Natural killer cell (primary cell): ENCODE results near the gene PTK7. TPM values are rescaled to one million over a fixed set of nuclear protein-coding genes. Genes with fewer than 3 reads are reported as not detected.

Source experiments
- ATAC-seq, 3 donors: fragments of 150-1000 bp in 2 of 3; fragments of 200-7000 bp in 1 of 3; cut with Tn5 transposase; 1 replicate in 1 of 3; 2 replicates in 2 of 3; pipeline ENCODE4 v1.10.0; 2021; ENCODE audit warnings: mild to moderate bottlenecking in 2 of 3, moderate library complexity in 2 of 3
- DNase-seq, 2 donors: peaks; one replicate each; pipeline versions ENCODE4 v3.0.0 to v3.0.0-alpha.2; 2013 to 2021; ENCODE audit warnings: mixed read lengths in 1 of 2
- H3K27ac ChIP-seq: one replicate; pipeline ENCODE4 v1.5.1; 2013; ENCODE audit warnings: mild to moderate bottlenecking, low read length
- H3K27me3 ChIP-seq: one replicate; pipeline ENCODE4 v1.6.1; 2013; ENCODE audit warnings: low read length; ENCODE audit not compliant: control insufficient read depth, insufficient read depth
- H3K36me3 ChIP-seq: one replicate; pipeline ENCODE4 v1.6.1; 2013; ENCODE audit warnings: low read length; ENCODE audit not compliant: control insufficient read depth, insufficient read depth
- H3K4me1 ChIP-seq: one replicate; pipeline ENCODE4 v1.6.1; 2013; ENCODE audit warnings: low read length; ENCODE audit not compliant: control insufficient read depth, insufficient read depth
- H3K4me3 ChIP-seq: one replicate; pipeline ENCODE4 v1.5.1; 2013; ENCODE audit warnings: low read length
- H3K9me3 ChIP-seq: one replicate; pipeline ENCODE4 v1.6.1; 2013; ENCODE audit warnings: low read length; ENCODE audit not compliant: control insufficient read depth, insufficient read depth
- H3K27ac Mint-ChIP-seq, 2 donors: one replicate each; pipeline ENCODE4 v1.8.0; 2022; ENCODE audit warnings: mild to moderate bottlenecking in 2 of 2, mixed read lengths in 2 of 2, moderate library complexity in 1 of 2
- H3K27me3 Mint-ChIP-seq, 2 donors: one replicate each; pipeline ENCODE4 v1.8.0; 2022; ENCODE audit warnings: low read depth in 2 of 2, mixed read lengths in 2 of 2
- H3K36me3 Mint-ChIP-seq: one replicate; pipeline ENCODE4 v1.8.0; 2022; ENCODE audit warnings: mixed read lengths
- H3K4me1 Mint-ChIP-seq, 2 donors: one replicate each; pipeline ENCODE4 v1.8.0; 2022; ENCODE audit warnings: mixed read lengths in 2 of 2
- H3K4me3 Mint-ChIP-seq: one replicate; pipeline ENCODE4 v1.8.0; 2022; ENCODE audit warnings: mild to moderate bottlenecking, moderate library complexity, mixed read lengths
- H3K9me3 Mint-ChIP-seq, 2 donors: one replicate each; pipeline ENCODE4 v1.8.0; 2022; ENCODE audit warnings: mixed read lengths in 2 of 2
- WGBS: methylation state at CpG from one replicate; pipeline ENCODE4 v1.1.7; 2013; ENCODE audit warnings: missing lambda C conversion rate; ENCODE audit not compliant: insufficient coverage; 5-methylcytosine and 5-hydroxymethylcytosine counted together
- intact Hi-C: fragments of 100-400 bp; cut with micrococcal nuclease; formaldehyde crosslinking; loops from one replicate; pipeline ENCODE4 v1.14.2; 2022
- total RNA-seq, 4 donors: library from RNA; stranded (reverse); fragments of 120-200 nt in 1 of 4; gene quantifications; one replicate each; pipeline versions ENCODE4 v1.2.3 to v1.2.4, GENCODE V29; 2013 to 2022
- TF ChIP-seq, protein P1 (sequence below): fragments of 200-600 bp; IDR thresholded peaks from one replicate; pipeline ENCODE4 v1.8.0; 2022; ENCODE audit warnings: antibody characterized with exemption

The PTK7 gene
- total RNA-seq, 3 donors from 2014 or later (not counting 1 experiment from before 2014, with no cell fraction given) = 1.7 to 5.6 (median 2.8) TPM

DNA sequence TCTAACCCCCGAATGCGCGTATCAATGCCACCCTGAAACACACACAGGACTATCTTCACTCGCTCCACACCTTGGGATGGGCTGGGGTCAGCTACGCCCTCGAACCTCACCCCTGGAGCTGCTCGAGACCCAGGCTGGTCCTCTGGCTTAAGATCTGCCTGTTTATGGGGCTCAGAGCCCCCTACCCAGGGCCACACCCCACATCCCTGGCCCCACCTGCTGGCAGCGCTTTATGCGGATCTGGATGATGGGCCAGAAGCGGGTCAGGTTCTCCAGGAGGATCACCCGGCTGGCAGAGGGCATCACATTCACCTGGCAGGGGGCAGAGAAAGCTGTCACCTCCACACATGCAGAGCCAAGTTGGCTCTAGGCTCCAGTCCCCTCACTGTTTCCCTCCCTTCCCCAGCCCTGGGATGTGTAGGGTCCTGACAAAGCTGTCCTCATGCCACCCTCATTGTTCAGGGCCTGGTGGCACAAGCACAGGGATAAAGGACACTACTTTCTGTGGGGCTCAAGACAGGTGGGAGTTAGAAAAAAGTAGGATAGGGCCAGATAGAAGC is 30.7 kb upstream of the PTK7 start:
- Mint-ChIP-seq H3K9me3 (no peaks in the 10 kb centered on the region), H3K27ac (no peak overlapping the region), H3K4me3 (no peak overlapping the region), H3K4me1 (peaks cover under 1 to 1% of the 10 kb centered on the region in 2 donors), H3K36me3 (no peaks in the 10 kb centered on the region), H3K27me3 (no peaks in the 10 kb centered on the region)
- H3K36me3 ChIP-seq = peaks cover 34% of the 10 kb centered on the region
- ATAC-seq = no peak
- no peaks in the 10 kb centered on the region for H3K4me1 ChIP-seq
- no peak for DNase-seq
- H3K27me3 ChIP-seq = no peaks in the 10 kb centered on the region
- intact Hi-C loops = no loop called here
- no peak overlapping the region for H3K4me3 ChIP-seq
- no peak overlapping the region for H3K27ac ChIP-seq
- TF ChIP-seq, protein P1, sequence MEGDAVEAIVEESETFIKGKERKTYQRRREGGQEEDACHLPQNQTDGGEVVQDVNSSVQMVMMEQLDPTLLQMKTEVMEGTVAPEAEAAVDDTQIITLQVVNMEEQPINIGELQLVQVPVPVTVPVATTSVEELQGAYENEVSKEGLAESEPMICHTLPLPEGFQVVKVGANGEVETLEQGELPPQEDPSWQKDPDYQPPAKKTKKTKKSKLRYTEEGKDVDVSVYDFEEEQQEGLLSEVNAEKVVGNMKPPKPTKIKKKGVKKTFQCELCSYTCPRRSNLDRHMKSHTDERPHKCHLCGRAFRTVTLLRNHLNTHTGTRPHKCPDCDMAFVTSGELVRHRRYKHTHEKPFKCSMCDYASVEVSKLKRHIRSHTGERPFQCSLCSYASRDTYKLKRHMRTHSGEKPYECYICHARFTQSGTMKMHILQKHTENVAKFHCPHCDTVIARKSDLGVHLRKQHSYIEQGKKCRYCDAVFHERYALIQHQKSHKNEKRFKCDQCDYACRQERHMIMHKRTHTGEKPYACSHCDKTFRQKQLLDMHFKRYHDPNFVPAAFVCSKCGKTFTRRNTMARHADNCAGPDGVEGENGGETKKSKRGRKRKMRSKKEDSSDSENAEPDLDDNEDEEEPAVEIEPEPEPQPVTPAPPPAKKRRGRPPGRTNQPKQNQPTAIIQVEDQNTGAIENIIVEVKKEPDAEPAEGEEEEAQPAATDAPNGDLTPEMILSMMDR = no peak
- H3K9me3 ChIP-seq = no peaks in the 10 kb centered on the region
- WGBS = 95% methylated on average over 11 of the region's 11 CpGs

DNA sequence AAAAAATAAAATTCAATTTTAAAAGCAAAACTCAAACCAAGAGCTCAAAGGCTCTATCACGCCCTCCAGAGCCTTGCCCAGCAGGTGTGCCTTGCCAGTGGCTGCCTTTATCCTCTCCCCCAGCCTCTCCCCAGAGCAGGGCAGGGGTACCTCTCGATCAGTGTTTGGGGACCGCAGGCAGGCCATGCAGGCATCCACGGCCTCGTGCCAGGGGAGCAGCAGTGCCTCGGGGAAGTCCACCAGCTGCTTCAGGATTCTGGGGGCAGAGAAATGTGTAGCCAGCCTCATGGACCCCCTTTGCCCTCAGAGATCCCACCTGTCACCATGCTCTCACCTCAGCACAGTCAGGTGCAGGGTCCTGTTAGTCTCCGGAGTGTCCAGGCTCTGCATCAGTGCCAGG is 28.1 kb upstream of the PTK7 start:
- H3K9me3 ChIP-seq = no peaks in the 10 kb centered on the region
- ATAC-seq (no peak), DNase-seq (no peak)
- H3K4me3 ChIP-seq = no peak overlapping the region
- intact Hi-C loops = no loop called here
- H3K4me1 ChIP-seq = peaks cover 9% of the 10 kb centered on the region
- Mint-ChIP-seq H3K27me3 (no peaks in the 10 kb centered on the region), H3K9me3 (no peaks in the 10 kb centered on the region), H3K4me3 (no peak overlapping the region), H3K36me3 (no peaks in the 10 kb centered on the region), H3K4me1 (peaks cover 15 to 23% of the 10 kb centered on the region in 2 donors), H3K27ac (no peak overlapping the region)
- TF ChIP-seq, protein P1 = no peak
- H3K27me3 ChIP-seq = no peaks in the 10 kb centered on the region
- WGBS = 94% methylated on average over 7 of the region's 7 CpGs
- H3K27ac ChIP-seq = no peak overlapping the region
- H3K36me3 ChIP-seq = peaks cover 27% of the 10 kb centered on the region

DNA sequence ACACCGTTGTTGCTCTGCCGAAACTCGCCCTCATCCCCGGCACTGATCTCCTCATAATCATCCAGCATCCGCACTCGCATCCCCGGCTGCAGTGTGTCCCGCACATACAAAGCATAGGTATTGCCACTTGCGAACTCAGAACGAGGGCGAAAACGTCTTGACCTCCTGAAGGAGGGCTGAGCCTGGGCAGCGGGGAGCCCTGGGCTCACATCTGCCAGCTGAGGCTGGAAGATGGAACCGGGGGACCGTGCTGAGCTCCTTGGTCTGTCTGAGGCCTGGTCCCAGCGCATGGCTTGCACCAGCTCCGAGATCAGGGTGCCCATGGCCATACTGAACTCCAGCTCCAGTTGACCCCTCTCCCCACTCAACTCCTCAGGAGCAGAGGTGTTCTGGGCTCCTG is 25.1 kb upstream of the PTK7 start:
- Mint-ChIP-seq H3K27me3 (no peaks in the 10 kb centered on the region), H3K36me3 (no peaks in the 10 kb centered on the region), H3K9me3 (no peaks in the 10 kb centered on the region), H3K4me3 (no peak overlapping the region), H3K27ac (peak overlapping the region in 1 of 2 donors; percentile 2), H3K4me1 (peaks cover 27 to 39% of the 10 kb centered on the region in 2 donors)
- intact Hi-C loops = no loop called here
- no peaks in the 10 kb centered on the region for H3K27me3 ChIP-seq
- TF ChIP-seq, protein P1 = no peak
- ATAC-seq (no peak), DNase-seq (no peak)
- H3K36me3 ChIP-seq = peaks cover 14% of the 10 kb centered on the region
- no peak overlapping the region for H3K4me3 ChIP-seq
- WGBS = 97% methylated on average over 17 of the region's 17 CpGs
- no peak overlapping the region for H3K27ac ChIP-seq
- H3K4me1 ChIP-seq = peaks cover 20% of the 10 kb centered on the region
- no peaks in the 10 kb centered on the region for H3K9me3 ChIP-seq
